Psoas muscle (tissue), 8 donors: ENCODE results near the gene PCDHGA5. TPM values are rescaled to one million over a fixed set of nuclear protein-coding genes. Genes with fewer than 3 reads are reported as not detected.

Experiments
- ATAC-seq, 4 donors: fragments of 200-7000 bp; cut with Tn5 transposase; one replicate each; pipeline ENCODE4 v1.9.1; 2020; ENCODE audit warnings: moderate library complexity in 3 of 4, mild to moderate bottlenecking in 2 of 4
- DNase-seq, 2 donors: peaks; one replicate each; pipeline ENCODE4 v3.0.0-alpha.2; 2020
- H3K27ac ChIP-seq: fragments of 200-600 bp; one replicate; pipeline ENCODE4 v1.8.0; 2022
- H3K27me3 ChIP-seq, 3 donors: fragments of 200-600 bp in 1 of 3; one replicate each; pipeline versions ENCODE4 v1.6.1 to v1.8.0; 2013 to 2022; ENCODE audit warnings: low read length in 2 of 3, mild to moderate bottlenecking in 2 of 3, moderate library complexity in 1 of 3; ENCODE audit not compliant: insufficient read depth in 3 of 3
- H3K36me3 ChIP-seq, 2 donors: fragments of 200-600 bp in 1 of 2; one replicate each; pipeline versions ENCODE4 v1.6.1 to v1.8.0; 2013 to 2022; ENCODE audit warnings: low read depth in 1 of 2, mild to moderate bottlenecking in 1 of 2, moderate library complexity in 1 of 2; ENCODE audit not compliant: insufficient read depth in 1 of 2
- H3K4me1 ChIP-seq: fragments of 200-600 bp; one replicate; pipeline ENCODE4 v1.8.0; 2022
- H3K4me3 ChIP-seq: fragments of 200-600 bp; one replicate; pipeline ENCODE4 v1.8.0; 2022; ENCODE audit warnings: mild to moderate bottlenecking
- H3K9me3 ChIP-seq: fragments of 200-600 bp; one replicate; pipeline ENCODE4 v1.8.0; 2022
- CTCF ChIP-seq: fragments of 200-600 bp; IDR thresholded peaks from one replicate; pipeline ENCODE4 v1.8.0; 2022; ENCODE audit warnings: antibody characterized with exemption
- WGBS, 3 donors: extraction: QIAGEN DNeasy Blood & Tissue Kit; methylation state at CpG; one replicate each; pipeline versions ENCODE4 v1.1.6 to v1.1.7; 2013; 5-methylcytosine and 5-hydroxymethylcytosine counted together
- intact Hi-C, 2 donors: fragments of 100-400 bp; cut with DNase I; formaldehyde crosslinking; loops; one replicate each; pipeline versions ENCODE4 v1.11.0 to v1.14.2; 2022
- polyA plus RNA-seq, 3 donors: library from polyadenylated mRNA; stranded (reverse); fragments of 200-250 nt; gene quantifications; one replicate each; pipeline ENCODE4 v1.2.3, GENCODE V29; 2013
- total RNA-seq, 4 donors: library from RNA; stranded (reverse); fragmentation: NEBNext Ultra II Directional in 2 of 4; extraction: Animal tissue kit (Norgen Biotek cat#: 25700) in 2 of 4; gene quantifications; one replicate each; pipeline versions ENCODE4 v1.2.1 to v1.2.4, GENCODE V29; 2021 to 2023
- donor health status: healthy with polysubstance abuse.
- donor health status: DM: no; HTN: no; CAD: no; lungs with moderate emphysema.
- donor health status: Bipolar disorder and iron deficiency.
- donor health status: healthy.
- donor health status: DM: yes; HTN: yes; CAD: no.
- donor health status: DM: no; HTN: no; CAD: no.
- donor health status: DM: no; HTN: no; CAD: no.
- donor health status: DM: yes; HTN: yes; CAD: no.

The PCDHGA5 gene
- total and polyA plus RNA-seq, 7 donors = 0.07 to 2.0 (median 0.84) TPM

GRCh38 chr5:141398608-141399007, 34.6 kb downstream of the PCDHGA5 start:
- intact Hi-C loops = no loop called here
- ATAC-seq = peak; percentile 55 to 80 (median 66)
- peak; percentile 10 for TF ChIP-seq CTCF
- Histone ChIP-seq H3K4me3 (peak overlapping the region; percentile 42), H3K27me3 (peaks cover 0 to 50% (median 16%) of the 10 kb centered on the region in 3 donors), H3K9me3 (peaks cover 4% of the 10 kb centered on the region), H3K27ac (no peak overlapping the region), H3K36me3 (no peaks in the 10 kb centered on the region), H3K4me1 (peaks cover 4% of the 10 kb centered on the region)
- peak in 1 of 2 donors; percentile 52 for DNase-seq
- WGBS, 3 donors = 17 to 28% (median 24%) methylated on average over 15 of the region's 15 CpGs

DNA sequence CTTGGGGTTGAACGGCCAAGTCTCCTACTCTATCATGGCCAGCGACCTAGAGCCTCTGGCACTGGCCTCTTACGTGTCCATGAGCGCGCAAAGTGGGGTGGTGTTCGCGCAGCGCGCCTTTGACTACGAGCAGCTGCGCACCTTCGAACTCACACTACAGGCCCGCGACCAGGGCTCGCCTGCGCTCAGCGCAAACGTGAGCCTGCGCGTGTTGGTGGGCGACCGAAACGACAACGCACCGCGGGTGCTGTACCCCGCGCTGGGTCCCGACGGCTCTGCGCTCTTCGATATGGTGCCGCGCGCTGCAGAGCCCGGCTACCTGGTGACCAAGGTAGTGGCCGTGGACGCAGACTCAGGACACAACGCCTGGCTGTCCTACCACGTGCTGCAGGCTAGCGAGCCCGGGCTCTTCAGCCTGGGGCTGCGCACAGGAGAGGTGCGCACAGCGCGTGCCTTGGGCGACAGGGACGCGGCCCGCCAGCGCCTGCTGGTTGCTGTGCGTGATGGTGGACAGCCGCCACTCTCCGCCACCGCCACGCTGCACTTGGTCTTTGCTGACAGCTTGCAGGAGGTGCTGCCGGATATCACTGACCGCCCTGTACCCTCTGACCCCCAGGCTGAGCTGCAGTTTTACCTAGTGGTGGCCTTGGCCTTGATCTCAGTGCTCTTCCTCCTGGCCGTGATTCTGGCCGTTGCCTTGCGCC, 35.7 kb downstream of the PCDHGA5 start:
- H3K27me3 ChIP-seq = peaks cover 0 to 48% (median 17%) of the 10 kb centered on the region in 3 donors
- H3K27ac ChIP-seq = no peak overlapping the region
- ATAC-seq (no peak), DNase-seq (no peak)
- peak overlapping the region; percentile 42 for H3K4me3 ChIP-seq
- WGBS, 3 donors = 26 to 34% (median 30%) methylated on average over 56 to 61 of the region's 61 CpGs
- peaks cover 4% of the 10 kb centered on the region for H3K4me1 ChIP-seq
- no peak for TF ChIP-seq CTCF
- intact Hi-C loops = no loop called here
- no peaks in the 10 kb centered on the region for H3K36me3 ChIP-seq
- peaks cover 4% of the 10 kb centered on the region for H3K9me3 ChIP-seq

DNA sequence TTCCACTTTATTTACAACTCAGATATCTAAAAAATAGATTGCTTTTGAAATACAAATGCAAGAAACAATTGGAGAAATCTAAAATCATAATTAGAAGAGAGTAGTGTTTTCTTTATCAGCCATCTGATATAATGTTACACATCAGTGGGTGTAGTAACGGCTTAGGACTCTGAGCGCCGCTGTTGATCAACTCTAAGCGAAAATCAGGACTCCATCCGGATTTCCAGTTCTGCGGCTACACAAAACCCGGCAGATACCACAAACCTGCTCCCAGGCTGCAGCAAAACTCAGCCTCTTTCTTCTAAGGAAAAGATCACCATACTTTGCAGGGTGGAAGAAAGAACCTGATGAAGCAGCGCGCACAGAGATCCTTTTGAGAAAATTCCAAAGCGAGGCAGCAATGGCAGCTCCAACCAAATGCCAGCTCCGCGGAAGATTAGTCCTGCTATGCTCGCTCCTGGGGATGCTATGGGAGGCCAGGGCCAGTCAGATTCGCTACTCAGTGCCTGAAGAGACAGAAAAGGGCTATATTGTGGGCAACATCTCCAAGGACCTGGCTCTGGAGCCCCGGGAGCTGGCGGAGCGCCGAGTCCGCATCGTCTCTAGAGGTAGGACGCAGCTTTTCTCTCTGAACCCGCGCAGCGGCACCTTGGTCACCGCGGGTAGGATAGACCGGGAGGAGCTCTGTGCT, 38.7 kb downstream of the PCDHGA5 start, which contains the start of gene PCDHGA9:
Gene PCDHGA9, plus strand, starts transcription at position 226 of the 691 bp plus-strand sequence. Its CDS starts 175 bp downstream, at position 401.
- Histone ChIP-seq H3K4me1 (peaks cover 4% of the 10 kb centered on the region), H3K4me3 (peak within 1 kb of the TSS; percentile 47), H3K27ac (no peak within 1 kb of the TSS), H3K9me3 (peaks cover 4% of the 10 kb centered on the region), H3K27me3 (peaks cover 0 to 37% (median 17%) of the 10 kb centered on the region in 3 donors), H3K36me3 (no peaks in the 10 kb centered on the region)
- ATAC-seq (peak in 3 of 4 donors; percentile 49 to 60 (median 55)), DNase-seq (peak in 1 of 2 donors; percentile 59)
- WGBS, 3 donors = 20 to 22% (median 20%) methylated on average over 27 of the region's 27 CpGs
- intact Hi-C loops = no loop called here
- peak; percentile 46 for TF ChIP-seq CTCF

DNA sequence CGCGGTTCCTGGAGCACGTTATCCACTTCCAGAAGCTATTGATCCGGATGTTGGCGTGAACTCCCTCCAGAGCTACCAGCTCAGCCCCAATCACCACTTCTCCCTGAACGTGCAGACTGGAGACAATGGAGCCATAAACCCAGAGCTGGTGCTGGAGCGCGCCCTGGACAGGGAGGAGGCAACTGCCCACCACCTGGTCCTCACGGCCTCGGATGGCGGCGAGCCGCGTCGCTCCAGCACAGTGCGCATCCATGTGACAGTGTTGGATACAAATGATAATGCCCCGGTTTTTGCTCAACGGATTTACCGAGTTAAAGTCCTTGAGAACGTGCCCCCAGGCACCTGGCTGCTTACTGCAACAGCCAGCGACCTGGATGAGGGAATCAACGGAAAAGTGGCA, 39.4 kb downstream of the PCDHGA5 start:
- peaks cover 4% of the 10 kb centered on the region for H3K9me3 ChIP-seq
- H3K27me3 ChIP-seq = peaks cover 0 to 38% (median 17%) of the 10 kb centered on the region in 3 donors
- DNase-seq (no peak), ATAC-seq (no peak)
- intact Hi-C loops = no loop called here
- H3K36me3 ChIP-seq = no peaks in the 10 kb centered on the region
- peaks cover 4% of the 10 kb centered on the region for H3K4me1 ChIP-seq
- 36 to 42% (median 39%) methylated on average over 22 of the region's 22 CpGs for WGBS, 3 donors
- TF ChIP-seq CTCF = no peak
- no peak overlapping the region for H3K27ac ChIP-seq
- H3K4me3 ChIP-seq = peak overlapping the region; percentile 47
